NCI-H2227 (cell line): Measurements from ENCODE around the gene NMNAT2.

Experiments
- DNase-seq: peaks from one replicate; lab custom pipeline; 2025; ENCODE audit not compliant: unreplicated experiment; lab: John Stamatoyannopoulos, UW

NMNAT2 gene

DNA sequence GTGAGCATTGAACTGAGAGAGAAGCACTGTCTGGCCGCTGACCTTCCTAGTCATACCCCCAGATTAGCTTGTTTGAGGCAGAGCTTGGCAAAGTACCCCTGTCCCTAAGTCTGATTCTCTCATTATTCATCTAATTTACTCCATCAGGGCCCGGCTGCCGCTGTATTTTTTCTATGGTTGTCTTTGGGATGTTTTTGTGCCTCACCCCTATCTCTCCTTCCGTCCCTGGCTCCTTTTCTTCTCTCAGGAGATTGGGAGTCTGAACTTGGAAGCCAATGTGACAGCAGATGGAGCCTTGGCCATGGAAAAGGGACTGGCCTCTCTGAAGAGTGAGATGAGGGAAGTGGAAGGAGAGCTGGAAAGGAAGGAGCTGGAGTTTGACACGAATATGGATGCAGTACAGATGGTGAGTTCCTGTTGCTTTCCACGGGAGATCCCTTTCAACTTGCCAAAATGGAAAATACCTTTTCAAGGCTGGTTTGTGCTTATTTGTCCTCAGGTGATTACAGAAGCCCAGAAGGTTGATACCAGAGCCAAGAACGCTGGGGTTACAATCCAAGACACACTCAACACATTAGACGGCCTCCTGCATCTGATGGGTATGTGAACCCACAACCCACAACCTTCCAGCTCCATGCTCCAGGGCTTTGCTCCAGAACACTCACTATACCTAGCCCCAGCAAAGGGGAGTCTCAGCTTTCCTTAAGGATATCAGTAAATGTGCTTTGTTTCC lies 178.2 kb downstream of the NMNAT2 start:
- DNase-seq: no peak

DNA sequence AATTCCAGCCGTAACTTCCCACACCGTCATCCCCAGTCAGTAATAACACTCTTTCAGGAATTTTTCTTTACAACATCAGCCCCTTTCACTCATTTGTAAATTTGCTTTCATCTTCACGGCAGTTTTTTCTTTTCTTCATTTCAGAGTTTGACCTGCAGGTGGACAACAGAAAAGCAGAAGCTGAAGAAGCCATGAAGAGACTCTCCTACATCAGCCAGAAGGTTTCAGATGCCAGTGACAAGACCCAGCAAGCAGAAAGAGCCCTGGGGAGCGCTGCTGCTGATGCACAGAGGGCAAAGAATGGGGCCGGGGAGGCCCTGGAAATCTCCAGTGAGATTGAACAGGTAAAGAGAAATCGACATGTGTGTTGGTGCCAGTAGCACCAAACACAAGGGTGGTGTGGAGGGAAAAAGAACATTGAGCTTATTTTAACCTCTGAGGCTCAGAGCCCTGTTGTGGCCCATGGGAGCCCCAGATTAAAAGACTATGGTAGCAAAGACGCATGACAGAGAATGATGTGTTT lies 178.9 kb downstream of the NMNAT2 start:
- no peak for DNase-seq

DNA sequence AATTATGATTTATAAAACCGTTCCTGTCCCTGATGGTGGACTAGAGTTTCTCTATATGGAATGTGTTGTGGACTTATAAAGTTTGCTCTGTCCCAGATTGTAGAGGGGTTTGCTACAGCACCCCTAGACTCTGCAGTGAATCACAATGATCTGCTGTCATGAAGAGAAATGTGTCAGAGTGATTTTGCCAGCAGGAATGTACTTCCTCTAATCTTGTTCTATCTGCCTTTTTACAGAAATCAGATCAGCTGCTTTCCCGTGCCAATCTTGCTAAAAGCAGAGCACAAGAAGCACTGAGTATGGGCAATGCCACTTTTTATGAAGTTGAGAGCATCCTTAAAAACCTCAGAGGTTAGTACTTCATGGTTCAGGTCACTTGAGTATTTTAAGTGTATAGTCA lies 180.1 kb downstream of the NMNAT2 start:
- DNase-seq: no peak

DNA sequence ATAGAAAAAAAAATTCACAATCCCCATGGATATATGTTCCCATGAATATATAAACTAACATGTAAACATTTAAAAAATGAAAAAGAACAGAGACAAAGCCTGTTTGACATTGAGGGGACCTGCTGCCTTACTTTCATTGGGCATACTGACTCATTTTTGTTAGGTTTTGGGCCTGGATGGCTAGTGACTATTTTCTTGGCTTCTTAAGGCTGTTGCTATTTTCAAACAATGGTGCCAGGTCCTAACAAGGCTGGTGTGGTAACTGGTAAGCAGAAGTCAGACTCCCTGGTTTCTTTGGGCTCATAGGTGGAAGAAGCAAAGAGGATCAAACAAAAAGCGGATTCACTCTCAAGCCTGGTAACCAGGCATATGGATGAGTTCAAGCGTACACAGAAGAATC lies 181.1 kb downstream of the NMNAT2 start:
- DNase-seq: no peak

DNA sequence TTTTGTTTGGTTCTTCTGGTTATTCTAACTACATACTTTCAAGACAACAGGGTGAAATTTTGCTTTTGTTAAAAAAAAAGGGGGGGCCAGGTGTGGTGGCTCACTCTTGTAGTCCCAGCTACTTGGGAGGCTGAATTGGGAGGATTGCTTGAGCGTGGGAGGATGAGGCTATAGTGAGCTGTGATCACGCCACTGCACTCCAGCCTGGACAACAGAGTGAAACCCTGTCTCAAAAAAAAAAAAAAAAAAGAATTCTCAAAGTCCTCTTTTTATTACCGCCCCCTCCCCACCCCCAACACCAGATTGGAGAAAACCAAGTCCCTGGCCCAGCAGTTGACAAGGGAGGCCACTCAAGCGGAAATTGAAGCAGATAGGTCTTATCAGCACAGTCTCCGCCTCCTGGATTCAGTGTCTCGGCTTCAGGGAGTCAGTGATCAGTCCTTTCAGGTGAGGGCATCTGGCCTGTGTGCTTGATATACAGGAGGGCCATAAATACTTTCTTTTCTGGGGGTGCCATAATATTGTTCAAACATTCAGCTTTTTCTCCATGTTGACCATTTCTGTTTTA lies 181.9 kb downstream of the NMNAT2 start:
- no peak for DNase-seq

DNA sequence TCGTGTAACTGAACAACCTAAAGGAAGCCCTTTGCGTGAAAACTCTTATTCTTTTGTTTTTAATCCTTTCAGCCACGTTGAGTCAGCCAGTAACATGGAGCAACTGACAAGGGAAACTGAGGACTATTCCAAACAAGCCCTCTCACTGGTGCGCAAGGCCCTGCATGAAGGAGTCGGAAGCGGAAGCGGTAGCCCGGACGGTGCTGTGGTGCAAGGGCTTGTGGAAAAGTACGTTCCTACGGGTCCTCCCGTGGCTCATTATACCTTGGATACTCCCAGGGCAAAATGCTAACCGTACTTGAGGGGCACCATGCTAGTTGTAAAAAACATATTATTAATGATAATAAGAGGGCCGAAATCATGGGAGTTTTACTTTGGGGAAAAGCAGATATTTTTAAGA lies 182.7 kb downstream of the NMNAT2 start:
- DNase-seq: peak; percentile 74

DNA sequence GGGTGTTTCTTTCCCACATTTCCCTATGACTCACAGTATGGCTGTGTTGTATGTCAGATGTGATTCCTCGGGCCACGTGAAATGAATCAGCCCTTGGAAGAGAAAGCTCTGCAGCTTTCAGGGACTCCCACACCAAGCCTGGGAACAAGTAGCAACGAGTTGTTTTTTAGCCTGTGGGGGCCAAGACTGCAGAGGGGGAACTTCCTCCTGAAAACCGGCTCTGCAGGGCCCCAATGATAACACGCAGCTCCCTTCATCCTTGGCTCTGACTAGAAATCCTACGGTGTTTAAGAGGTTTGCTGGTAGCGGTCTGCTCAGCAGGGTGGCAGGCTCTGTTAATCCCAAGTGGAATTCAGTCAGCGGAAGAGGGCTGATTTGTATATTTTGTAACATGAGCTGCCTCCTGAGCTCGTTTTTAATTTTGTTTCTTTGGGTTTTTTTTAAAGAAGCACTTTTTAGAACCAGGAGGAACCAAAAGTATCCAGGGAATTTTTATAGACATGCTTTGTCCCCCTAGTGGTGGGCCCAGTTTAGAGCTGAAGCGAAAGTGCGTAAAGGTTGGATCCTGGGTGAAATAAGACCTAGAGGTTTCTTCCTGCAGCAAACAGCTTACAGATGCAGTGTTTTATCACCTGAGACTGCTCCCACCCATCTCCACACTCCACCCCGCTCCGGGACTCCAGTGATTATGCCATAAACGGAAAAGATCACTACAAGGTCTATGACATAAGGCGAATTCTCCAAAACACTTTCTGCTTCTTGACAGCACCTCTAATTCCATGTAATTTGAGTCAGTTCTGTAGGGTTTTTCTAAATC lies 183.3 kb downstream of the NMNAT2 start:
- peak; percentile 76 for DNase-seq

DNA sequence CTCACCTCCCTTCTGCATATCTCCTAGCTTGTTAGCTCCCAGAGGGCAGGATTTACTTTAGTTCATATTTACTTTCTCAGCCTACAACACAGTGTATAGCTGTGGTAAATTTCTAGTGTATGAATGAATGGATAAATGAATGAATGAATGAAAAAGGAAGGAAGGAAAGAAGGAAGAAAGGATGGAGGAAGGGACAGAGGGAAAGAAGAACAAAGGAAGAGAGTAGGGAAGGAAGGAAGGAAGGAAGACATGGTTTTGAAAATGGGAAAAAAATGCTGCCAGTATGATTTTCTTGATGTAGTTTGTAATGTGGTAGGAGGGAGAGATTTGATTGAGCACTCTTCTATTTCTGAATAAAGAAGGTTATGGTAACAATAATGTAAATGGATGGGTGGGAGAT lies 185.1 kb downstream of the NMNAT2 start:
- no peak for DNase-seq

DNA sequence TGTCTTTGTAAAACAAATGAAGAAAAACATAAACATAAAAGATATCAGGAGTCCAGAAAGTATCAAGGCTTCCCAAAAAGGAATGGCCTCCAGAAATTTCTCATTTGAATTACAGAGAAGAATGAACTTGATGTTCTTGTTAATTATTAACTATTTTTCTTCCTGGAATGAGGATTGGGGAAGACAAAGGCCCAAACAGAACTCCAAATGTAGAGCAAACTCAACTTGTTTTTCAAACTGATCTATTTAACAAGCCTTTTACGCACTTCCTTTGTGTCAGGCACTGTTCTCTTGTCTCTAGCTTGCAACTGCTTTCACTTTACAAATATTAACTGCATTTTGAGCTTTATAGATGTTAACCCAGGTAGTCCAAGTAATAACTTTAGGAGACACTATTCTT lies 186.6 kb downstream of the NMNAT2 start:
- DNase-seq: no peak

DNA sequence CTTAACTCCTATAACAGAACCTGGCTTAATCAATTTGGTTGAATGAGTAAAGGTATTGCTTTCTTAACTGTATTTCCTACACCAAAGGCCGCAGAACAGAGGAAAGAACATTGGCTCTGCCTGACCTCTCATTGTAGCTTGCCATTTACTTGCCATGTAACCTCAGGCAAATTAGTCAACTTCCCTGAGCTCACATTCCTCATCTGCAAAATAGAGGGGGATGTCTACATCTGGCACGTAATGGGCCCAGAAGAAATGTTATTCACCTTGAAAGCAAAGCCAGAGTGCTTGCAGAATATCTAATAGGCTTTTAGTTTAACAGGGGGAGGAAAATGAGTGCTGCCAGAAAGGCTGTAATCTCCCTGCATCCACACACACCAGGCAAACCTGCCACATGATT lies 187.8 kb downstream of the NMNAT2 start:
- no peak for DNase-seq

DNA sequence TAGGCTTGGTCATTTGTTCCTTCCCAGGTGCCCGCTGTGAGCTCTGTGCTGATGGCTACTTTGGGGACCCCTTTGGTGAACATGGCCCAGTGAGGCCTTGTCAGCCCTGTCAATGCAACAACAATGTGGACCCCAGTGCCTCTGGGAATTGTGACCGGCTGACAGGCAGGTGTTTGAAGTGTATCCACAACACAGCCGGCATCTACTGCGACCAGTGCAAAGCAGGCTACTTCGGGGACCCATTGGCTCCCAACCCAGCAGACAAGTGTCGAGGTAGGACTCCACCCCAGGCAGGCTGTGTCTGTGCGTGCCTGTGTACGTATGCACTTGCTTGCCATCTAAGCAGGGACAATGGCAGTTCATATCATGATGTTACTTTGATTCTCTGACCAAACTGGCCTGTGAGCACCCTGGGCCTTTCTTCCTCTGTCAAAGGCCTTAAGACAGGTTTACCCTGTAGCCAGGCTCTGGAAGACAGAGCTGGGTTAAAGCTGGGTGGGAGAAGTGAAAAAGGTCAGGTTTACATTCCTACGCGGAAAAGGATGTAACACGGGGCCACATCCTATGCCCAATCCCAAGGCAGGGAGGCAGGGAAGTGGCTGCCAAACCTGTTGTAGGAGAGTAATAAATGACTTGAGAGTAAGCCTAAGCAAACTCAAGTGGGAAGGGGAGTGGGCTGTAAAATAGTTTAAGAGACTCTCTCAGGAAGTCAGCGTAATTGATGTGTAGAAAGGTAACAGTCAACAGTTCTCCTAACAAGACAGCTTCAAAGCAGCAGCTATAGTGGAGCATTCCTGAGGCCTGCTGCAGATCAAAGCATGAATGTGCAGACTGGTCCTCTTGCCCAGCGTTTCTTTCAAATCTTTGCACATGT lies 189.6 kb downstream of the NMNAT2 start:
- no peak for DNase-seq

DNA sequence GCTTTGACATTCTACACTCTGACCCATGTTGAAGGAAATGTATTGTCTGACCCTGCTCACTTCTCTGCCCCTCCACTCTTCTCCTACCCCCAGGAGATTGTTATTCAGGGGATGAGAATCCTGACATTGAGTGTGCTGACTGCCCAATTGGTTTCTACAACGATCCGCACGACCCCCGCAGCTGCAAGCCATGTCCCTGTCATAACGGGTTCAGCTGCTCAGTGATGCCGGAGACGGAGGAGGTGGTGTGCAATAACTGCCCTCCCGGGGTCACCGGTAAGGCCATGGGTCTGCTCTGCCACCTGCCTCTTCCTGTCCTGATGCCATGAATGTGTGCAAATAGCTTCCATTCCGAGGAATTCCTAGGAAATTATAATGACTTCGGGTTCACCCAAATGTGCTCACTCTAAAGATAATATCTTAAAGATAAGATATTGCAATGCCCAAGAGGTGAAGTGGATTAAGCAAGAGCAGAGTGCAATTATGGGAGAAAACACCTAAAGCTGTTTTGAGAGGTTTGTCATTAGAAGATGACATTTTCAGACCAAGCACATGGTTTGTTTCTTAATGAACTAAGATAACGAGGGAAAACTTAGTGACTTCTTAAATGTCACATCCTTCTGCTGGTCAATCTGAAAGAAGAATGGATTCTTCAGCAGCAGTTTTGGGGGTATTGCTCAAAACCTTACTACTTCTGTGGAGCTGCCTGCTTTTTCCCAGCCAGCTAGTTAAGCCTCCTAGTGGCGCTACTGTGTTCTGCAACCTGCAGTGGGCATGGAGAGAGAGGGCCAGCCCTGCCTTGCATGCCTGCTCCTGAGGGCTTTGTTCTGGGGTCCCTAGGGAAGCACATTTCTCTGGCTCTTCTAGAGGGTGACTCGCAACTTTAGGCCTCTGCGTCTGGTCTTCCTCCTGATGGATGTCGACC lies 190.5 kb downstream of the NMNAT2 start:
- peak; percentile 61 for DNase-seq

DNA sequence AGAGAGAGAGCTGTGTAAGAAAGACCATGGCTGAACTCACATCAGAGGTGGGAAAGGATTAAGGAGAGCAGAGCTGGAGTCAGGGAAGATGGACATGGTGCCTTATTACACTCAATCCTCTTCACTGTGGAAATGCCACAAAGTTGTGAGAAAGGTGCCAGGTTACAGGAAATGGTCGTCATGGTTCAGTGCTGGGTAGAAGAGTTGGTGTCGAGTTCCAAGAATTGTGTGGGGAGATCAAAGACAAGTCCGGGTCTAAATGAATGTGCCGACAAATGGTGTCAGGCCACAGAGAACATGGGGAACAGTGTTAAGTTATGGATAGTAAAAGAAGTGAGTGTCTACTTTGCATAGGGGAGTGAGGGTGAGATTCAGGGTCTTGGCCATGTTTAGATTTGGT lies 191.2 kb downstream of the NMNAT2 start:
- DNase-seq: no peak

DNA sequence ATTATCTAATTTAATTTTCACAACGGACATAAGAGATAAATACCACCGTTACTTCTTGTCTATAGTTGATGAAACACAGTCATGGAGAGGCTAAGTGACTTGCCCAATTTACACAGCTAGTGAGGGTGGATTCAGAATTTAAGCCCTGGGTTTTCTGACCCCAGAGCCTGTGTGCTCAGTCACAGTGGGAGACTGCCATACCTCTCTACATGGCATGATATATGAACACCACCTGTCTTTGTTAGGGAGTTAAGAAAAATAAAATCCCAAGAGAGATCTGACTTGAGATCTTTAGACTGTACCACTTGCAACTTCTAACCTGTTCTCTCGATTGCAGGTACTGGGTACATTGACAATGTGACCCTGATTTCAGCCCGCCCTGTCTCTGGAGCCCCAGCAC lies 191.8 kb downstream of the NMNAT2 start:
- DNase-seq: no peak

DNA sequence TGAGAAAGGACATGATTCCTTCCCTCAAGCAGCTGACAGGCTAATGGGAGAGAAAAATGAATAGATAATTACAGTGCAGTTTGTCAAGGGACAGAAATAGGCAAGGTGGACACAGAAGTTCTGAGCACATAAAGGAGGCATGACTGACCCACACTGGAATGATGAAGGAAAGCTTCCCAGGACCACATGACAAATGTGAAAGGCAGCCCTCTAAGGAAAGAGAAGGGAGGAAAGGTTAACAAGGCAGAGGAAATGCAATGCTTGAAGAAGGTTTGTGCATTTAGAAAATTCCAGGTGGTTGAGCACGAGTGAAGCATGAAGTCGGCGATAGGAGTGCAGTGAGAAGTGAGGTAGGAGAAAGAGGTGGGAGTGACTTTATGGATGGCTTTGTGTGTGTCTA lies 194.7 kb downstream of the NMNAT2 start:
- DNase-seq: no peak

DNA sequence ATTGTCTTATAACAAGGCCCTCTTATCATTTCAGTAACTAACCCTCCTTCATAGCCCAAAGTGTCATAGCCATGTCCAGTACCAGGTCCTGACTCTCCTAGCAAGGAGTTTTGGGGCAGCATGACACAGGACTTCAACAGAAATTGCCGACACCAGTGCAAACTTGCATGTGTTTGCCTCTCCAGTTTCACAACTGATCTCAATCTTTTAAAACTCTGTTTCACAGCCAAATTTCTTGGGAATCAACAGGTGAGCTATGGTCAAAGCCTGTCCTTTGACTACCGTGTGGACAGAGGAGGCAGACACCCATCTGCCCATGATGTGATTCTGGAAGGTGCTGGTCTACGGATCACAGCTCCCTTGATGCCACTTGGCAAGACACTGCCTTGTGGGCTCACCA lies 195.3 kb downstream of the NMNAT2 start:
- no peak for DNase-seq

DNA sequence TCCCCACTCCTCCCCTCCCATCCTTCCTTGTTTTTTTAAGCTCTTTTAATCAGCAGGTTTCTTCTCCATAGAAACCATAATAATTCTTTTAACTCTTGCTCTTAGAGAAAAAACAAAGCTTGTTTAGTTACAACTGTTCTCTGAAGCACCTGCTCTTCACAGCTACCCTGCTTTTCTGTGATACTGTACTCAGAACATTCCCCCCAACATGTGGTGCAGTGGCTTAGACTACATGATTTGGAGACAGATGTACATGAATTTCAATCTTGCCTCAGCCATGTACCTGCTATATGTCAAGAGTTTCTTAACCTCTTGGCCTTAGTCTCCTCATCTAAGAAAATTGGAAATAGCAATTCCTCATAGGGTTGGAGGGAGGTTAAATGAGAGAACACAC lies 198.6 kb downstream of the NMNAT2 start:
- no peak for DNase-seq

DNA sequence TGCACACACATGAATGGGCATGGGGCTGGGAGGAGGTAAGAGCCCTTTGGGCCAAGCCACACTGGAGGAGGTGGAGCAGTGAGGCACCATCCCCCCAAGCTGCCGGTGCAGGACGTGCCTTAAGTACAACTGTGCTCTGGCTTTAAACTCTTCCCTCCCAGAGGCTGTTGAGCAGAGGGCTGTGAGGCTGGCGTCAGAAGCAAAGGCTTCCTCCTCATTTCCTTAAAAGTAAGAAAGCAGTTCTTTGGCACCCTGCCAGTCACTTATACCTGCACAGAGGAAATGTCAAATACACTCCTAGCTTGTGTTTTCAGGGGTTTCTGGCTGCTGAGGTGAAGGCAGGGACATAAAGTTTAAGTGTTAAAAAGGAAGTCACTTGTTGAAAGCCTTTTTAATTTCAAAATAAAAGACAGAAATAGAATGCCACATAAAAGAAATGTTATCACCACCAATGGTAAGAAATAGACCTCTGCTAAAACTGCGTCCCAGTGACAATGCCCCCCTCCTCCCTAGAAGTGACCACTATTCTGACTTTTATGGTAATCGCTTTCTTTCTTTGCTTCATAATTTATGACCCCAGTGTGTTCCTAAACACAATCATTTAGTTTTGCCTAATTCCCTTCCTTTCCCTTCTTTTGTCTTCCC lies 199.1 kb downstream of the NMNAT2 start:
- peak; percentile 20 for DNase-seq

DNA sequence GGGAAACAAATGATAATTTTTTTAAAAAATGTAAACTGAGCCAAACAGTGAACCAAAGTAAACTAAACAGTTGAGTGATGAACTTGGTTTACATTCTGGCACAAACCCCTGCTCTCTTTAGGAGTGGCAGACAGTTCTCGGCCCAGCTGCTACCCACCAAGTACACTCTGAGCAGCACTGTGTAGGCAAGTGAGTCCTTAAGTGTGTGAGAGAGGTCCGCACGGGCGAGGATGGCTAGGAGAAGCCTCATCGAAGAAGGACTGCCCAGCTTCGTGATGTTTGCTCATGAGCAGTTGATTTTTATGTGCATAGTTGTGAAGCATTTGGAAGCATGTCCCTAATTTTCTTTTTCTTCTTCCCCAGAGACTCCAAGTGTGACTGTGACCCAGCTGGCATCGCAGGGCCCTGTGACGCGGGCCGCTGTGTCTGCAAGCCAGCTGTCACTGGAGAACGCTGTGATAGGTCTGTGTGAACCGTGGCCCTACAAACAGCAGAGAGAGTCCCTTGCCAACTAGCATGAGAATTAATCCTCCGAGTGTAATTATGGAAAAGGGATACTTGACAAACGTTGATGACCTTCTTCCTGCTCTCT lies 200.1 kb downstream of the NMNAT2 start:
- no peak for DNase-seq
